Mesenteric fat pad (tissue), 1 donor: ENCODE results near the gene PSMD8. TPM values are rescaled to one million over a fixed set of nuclear protein-coding genes. Genes with fewer than 3 reads are reported as not detected.
"Not testable (repeated sequence)": the region's sequence is repeated elsewhere in the genome, so short reads cannot be mapped to it uniquely, and the experiment has no call there.

Experiments
- DNase-seq: peaks from one replicate; pipeline ENCODE4 v3.0.0-alpha.2; 2020; ENCODE audit warnings: low spot score
- long read RNA-seq: library from polyadenylated mRNA; unstranded; transcript quantifications from one replicate; pipeline ENCODE4 v2.0.0, GENCODE V29; 2020
- total RNA-seq: library from RNA; stranded (reverse); fragmentation: NEBNext Ultra II Directional; extraction: Animal tissue kit (Norgen Biotek cat#: 25700); gene quantifications from one replicate; pipeline ENCODE4 v1.2.1, GENCODE V29; 2021
- donor health status: DM: yes; HTN: yes; CAD: no.

PSMD8 gene
- total RNA-seq, result 288 TPM
- long read RNA-seq, transcript PSMD8-206 (5 exons, 853 nt), result minor isoform, 6 of 804 reads
- long read RNA-seq, transcript PSMD8-201 (7 exons, 1,553 nt), result major isoform, 713 of 804 reads
- long read RNA-seq, transcript PSMD8-208 (6 exons, 771 nt), result minor isoform, 41 of 804 reads
- long read RNA-seq, partial matches to known transcripts, result 16 of 804 reads
- long read RNA-seq, other reads (novel, unspliced or antisense), result 27 of 804 reads

DNA sequence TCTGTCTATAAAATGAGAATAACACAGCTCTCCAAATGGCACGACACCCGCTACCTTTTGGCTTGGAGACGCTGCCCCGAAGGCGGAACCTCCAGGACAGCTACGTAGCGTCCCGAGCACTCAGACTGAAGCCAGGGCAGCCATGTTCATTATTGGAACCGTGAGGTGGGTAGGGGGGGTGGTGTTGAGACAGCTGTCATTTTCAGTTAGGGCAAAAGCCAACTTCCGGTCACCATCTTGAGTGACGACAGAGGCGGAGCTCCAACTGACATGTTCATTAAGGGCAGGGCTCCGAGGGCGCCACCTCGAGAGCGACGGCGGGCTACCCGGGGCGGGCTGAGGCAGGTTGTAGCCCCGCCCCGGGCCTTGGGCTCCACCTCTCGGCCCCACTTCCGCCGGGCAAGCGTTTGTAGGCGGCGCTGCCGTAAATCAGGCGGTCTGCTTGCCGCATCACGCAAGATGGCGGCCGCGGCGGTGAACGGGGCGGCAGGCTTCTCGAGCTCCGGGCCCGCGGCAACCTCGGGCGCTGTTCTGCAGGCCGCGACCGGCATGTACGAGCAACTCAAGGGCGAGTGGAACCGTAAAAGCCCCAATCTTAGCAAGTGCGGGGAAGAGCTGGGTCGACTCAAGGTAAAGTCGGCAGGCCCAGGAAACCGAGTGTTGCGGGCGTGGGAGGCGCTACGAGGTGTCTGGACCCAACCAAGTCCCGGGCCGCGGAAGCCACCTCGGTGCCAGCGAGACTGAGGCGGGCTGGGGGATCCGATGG is at the start of gene PSMD8:
Gene PSMD8, plus strand, starts transcription at position 240 of the 766 bp plus-strand sequence. Its CDS starts 31 bp downstream, at position 271.
- DNase-seq, result peak; percentile 100

DNA sequence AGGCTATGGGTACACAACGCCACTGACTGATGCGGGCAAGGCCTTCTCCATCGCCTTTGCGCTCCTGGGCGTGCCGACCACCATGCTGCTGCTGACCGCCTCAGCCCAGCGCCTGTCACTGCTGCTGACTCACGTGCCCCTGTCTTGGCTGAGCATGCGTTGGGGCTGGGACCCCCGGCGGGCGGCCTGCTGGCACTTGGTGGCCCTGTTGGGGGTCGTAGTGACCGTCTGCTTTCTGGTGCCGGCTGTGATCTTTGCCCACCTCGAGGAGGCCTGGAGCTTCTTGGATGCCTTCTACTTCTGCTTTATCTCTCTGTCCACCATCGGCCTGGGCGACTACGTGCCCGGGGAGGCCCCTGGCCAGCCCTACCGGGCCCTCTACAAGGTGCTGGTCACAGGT is 47.8 kb upstream of the PSMD8 start:
- no peak for DNase-seq

DNA sequence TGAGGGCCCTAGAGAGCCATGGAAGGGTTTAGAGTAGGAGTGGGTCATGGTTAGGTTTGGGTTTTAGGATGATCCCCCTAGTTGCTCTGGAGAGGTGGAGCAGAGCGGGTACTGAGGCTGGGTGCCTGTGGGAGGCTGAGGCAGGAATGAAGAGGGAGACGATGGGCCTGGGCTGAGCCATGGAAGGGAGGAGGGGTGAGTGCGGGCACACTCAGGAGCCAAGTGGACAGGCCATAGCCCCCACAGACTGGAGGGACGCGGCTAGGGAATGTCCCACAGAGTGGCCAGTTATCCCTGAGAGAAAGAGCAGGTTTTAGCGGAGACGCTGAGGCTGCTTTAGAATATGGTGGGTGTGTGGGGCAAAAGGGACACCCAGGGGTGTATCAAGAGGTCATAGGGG is 44.7 kb upstream of the PSMD8 start:
- no peak for DNase-seq

DNA sequence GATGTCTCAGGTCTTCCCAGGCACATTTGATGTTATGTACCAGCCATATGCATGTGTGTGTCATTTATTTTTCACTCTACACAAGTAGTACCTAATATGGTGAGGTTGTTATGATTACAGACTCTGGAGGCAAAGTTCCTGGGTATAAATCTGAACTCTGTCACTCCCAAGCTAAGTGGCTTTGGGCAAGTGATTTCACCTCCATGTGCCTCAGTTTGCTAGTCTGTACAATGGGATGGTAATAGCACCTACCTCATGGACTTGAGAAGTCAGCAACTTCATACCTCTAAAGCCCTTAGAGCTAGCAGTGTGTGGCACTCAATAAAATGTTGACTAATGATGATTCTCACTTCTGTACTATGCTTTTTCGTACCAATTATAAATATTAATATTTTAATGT is 42.6 kb upstream of the PSMD8 start:
- DNase-seq, result no peak

DNA sequence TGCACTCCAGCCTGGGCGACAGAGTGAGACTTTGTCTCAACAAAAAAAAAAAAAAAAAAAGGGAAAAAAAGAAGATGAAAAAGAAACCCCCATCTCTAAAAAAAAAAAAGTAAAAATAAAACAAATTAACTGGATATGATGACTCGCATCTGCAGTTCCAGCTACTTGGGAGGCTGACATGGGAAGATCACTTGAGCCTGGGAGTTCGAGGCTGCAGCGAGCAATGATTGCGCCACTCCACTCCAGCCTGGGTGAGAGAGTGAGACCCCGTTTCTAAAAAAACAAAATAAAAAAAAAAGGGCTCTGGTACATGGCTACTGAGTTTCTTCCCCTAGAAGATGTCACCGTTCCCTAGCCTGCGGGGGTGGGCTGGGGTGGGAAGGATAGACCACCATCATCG is 41.1 kb upstream of the PSMD8 start:
- no peak for DNase-seq

DNA sequence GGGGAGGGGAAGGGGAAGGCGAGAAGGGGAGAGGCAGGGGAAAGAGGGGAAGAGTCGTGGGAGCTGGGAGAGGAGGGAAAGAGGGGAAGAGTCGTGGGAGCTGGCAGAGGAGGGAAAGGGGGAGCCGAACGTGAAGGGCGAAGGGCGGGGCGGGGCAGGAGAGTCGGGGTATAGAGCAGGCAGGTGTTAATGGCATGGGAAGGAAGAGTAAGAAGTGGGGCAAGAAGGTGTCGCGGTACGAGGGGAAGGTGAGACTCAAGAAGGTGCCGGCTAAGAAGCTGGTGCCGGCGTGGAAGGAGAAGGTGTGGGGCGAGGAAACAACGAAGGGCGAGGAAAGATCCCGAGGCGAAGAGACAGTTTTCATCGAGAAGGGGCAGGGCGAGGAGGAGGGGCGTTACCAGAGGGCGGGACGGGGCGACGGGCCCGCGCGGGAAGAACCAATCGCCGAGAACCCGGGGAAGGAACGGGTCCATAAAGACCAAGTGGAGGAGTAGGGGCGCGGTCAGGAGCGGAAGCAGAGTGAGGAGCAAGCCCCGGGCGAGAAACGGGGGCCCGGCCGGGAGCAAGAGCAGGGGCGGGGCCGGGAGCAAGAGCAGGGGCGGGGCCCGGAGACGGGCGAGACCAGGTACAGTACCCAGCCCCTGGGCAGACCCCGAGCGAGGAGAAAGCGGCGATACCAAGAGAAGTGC is 38.3 kb upstream of the PSMD8 start:
- peak; percentile 97 for DNase-seq

DNA sequence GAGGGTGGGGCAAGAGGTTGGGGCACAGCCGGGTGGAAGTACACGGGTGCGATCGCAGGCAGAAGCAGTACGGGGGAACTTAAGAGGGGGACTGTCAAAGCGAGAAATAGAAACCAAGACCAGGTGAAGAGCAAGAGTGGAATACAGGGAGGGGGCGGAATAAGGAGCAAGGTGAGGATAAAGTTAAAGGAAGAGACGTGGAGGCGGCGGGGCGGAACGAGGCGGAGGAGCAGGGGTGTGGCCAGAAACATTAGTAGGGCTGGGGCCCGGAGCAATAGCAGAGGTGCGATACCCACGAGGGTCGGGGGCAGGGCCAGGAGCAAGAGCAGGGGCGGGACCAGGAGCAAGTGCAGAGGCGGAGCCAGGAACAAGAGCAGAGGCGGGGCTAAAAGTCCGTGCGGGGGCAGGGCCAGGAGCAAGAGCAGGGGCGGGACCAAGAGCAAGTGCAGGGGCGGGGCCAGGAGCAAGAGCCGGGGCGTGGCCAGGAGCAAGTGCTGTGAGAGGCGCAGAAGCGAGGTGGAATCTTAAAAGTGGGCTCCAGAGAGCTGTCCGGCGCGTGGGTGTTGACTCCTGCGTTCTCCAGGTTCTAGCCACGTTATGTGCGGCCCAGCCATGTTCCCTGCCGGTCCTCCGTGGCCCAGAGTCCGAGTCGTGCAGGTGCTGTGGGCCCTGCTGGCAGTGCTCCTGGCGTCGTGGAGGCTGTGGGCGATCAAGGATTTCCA is 37.6 kb upstream of the PSMD8 start:
- peak; percentile 98 for DNase-seq

DNA sequence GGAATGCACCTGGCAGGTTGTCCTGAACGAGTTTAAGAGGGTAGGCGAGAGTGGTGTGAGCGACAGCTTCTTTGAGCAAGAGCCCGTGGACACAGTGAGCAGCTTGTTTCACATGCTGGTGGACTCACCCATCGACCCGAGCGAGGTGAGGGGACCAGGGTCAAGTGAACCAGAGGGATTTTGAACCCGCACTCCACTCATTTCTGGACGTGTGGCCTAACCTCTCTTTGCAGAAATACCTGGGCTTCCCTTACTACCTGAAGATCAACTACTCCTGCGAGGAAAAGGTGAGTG is 37.1 kb upstream of the PSMD8 start:
- DNase-seq, result no peak

DNA sequence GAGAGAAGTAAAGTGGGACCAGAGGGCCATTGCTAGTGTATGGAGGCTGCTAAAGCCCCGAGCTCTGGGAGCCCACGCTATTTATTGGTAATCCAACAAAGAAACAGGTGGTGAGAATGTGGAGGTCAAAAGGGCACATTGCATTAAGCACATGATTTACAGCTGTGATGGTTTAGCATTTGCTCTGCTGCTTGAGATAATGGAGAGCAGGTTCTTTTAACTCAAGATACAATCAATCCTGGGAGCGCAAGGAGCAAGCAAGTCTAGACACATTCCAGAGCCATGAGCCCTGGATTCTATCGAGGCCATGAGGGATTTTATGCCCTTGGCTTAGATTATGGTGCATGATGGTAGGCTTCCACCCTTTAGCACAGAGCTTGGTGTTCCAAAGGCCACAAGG is 35.4 kb upstream of the PSMD8 start:
- not testable (repeated sequence) for DNase-seq

DNA sequence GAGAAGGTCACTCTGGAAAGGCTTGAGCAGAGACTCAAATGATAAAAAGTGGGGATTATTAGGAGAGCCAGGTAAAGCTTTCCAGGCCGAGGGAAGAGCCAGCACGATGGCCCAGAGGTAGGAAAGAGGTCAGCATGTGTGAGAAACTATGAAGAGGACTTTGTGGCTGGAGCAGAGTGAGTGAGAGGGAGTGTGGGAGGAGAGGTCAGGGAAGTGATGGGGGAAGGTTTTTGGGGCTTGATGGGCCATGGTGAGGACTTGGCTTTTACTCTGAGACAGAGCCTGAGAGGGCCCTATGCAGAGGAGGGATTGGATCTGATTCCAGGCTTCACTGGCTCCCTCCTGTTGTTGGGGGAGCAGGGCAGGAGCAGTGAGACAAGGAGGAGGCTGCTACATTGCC is 33.4 kb upstream of the PSMD8 start:
- no peak for DNase-seq

DNA sequence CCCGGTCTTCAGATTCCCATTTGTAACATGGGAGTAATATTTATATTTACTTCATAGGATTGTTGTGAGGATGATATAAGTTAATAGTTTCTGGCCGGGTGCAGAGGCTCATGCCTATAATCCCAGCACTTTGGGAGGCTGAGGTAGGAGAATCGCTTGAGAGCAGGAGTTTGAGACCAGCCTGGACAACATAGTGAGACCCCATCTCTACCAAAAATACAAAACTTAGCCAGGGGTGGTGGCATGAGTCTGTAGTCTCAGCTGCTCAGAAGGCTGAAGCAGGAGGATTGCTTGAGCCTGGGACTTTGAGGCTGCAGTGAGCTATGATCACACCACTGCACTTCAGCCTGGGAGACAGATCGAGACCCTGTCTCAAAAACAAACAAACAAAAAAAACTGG is 27.5 kb upstream of the PSMD8 start:
- DNase-seq, result no peak

DNA sequence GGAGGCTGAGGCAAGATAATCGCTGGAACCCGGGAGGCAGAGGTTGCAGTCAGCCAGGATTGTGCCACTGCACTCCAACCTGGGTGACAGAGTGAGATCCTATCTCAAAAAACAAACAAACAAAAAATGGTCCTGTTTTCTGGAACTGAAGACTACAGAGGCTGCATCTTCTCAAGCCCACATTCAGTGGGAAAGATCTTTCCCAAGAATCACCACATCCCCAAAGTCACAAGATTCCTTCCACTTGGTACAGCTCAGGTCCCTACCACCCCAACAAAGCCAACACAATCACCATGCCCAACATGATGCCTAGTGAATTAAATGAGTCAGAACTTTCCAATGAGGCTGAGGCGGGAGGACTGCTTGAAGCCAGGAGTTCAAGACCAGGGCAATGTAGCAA is 23.5 kb upstream of the PSMD8 start:
- DNase-seq, result no peak

DNA sequence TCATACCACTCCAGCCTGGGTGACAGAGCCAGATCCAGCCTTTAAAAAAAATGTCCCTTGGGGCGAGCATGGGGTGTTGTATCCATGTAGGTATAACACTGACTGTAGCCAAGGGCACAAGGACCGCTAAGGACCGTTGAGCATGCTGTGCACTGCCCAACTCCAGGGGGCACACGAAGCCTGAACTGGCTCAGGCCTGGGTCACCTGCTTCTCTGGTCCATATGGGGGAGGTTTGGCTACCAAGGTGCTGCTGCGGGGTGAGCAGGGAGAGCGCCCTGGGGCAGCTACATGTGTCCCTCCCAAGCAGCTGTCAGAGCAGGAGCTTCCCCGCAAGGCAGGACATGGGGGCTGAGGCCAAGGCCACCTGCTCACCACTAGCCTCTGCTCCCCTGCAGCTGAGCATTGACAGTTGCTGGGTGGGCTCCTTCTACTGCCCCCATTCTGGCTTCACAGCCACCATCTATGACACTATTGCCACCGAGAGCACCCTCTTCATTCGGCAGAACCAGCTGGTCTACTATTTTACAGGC is 22.4 kb upstream of the PSMD8 start:
- no peak for DNase-seq

DNA sequence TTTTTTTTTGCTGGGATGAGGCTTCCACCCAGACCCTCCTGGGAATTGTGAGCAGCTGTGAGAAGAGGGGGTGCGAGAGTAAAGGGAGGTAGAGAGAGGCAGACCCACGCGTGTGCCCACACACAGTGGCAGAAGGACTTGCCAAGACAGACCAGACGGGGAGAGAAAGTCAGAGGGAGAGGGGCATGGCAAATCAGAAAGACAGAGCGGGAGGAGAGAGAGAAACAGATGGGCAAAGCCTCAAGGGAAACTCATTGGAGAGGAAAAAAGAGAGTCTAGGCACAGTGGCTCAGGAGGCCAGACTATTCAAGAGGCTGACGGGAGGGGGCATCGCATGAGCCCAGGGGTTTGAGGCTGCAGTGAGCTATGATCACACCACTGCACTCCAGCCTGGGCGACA is 21.8 kb upstream of the PSMD8 start:
- no peak for DNase-seq

DNA sequence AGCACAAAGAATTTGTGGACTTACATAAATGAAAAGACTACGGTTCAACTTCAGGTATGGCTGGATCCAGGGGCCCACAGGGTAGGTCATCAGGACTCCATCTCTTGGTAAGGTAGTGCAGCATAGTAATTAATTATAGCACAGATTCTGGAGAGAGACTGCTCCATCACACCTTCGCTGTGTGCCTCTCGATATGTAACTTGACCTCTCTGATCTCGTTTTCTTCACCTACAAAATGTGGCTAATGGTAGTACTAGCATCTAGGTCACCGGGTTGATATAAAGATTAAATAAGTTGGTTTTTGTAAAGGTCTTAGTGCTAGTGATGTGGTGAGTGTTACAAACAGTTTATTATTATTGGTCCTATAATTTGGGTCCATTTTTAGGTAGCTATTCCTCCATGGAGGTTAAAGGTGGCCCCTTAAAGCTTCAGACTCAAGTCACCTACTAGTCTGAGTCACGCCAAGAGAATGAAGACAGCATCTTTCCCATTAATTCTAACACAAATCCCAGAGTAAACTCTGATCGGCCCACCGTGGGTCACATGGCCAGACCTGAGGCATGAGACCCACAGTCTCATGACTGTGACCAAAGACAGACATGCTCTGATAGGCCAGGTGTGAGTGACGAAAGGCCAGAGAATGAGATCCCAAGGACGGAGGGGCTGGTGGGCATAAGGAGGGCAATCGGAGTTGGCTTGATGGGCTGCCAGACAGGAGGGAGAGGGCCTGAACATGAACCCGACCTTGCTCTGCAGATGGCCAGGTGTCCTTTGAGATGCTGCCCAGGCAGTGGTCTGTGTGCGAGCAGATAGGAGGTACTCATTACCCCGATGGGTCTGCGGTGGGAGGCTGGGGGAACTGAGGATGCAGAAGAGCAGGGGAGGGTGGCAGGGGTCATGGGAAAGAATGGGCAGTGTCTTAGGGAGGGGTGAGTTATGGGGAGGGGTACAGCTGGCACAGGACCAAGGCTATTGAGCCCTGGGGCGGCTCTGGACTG is 18.3 kb upstream of the PSMD8 start:
- DNase-seq, result no peak

DNA sequence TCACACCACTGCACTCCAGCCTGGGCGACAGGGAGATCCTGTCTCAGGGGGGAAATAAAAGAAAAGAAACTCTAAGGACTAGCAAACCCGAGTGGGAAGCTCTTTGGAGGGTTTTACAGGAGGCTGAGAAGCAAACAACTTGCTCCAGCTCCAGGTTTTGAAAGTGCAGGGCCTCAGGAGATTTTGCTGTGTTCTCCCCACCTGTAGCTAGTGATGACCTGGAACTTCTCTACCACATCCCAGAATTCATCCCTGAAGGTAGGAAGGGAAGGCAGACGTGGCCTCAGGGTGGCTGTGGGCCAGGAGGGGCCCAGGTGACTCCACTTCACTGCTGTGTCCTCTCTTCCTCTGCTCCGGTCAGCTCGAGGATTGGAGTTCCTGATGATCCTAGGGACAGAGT is 16.3 kb upstream of the PSMD8 start:
- DNase-seq, result no peak

DNA sequence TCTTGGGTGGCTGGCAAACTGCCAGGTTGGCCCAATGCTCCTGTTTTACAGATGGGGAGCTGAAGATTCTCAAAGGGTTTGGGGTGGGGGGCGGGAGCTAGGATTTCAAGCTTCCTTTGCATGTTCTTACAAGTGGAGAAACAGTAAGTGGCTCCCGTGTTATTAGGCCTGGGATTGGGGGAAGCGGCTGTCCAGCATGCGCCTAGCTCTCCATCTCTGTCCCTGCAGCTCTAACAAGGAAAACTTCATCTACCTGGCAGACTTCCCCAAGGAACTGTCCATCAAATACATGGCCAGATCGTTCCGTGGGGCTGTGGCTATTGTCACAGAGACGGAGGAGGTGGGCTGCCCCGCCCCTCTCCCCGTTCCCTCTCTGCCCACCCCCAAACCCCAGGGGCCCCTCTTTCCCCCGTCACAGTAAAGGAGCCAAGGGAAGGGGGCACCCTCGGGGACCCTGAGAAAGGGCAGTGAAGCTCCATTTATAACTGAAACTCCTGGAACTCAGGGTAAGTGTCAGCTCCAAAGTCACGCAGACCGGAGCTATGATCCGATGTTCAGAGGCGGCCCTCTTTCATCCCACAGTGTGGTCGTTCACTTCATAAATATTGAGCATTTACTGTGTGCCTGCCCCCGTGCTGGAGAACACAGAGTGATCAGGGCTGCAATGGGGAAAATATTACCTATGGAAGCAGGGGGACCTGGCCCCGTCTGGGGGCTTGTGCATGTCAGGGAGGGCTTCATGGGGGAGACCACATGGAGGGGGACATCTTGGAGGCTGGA is 14.9 kb upstream of the PSMD8 start:
- DNase-seq, result no peak

DNA sequence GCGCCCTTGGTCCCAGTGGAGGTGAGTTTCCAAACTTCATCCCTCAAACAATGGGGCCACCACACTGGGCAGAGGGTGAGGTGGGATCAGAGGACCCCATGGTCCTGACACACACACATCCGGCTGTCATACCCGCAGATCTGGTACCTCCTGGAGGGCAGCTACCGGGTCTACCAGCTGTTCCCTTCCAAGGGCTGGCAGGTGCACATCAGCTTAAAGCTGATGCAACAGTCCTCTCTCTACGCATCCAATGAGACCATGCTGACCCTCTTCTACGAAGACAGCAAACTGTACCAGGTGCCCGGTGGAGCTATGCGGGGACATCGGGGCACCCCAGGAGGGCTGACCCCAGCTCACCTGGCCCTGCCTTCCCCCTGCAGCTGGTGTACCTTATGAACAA is 14.0 kb upstream of the PSMD8 start:
- no peak for DNase-seq

DNA sequence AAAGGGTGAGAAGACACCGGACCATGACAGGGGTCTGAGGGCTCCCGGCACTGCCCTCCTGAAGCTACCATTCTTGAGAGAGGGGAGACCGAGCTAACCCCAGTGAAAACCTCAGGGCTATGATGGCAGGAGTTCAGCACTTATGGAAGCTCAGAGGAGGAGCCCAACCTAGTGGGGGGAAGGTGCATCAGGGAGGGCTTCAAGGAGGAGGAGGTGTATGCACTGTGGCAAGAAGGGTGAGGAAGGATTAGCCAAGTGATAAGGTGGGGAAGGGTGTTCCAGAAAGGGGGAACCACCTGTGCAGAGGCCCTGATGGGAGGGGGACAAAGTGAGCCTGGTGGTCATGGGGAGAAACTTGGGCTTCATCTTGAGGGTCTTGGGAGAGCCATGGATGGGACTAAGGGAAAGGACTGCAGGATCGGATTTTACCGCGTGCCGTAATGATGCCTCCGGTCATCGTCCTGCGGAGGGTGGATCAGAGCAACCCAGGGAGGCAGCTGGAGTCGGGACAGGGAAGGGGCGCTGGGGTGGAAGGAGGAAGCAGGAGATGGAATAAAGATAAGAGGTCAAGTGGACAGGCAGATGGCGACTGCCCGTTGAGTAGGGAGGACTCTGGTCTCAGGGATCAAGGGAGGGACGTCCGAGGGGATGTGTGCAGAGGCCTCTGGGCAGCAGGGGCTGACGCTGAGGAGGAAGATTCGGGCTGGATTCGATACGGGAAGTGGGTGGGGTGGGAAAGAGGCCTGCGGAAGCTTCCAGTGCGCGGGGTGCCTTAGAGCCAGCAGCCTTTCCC is 13.3 kb upstream of the PSMD8 start:
- DNase-seq, result no peak
